ENCODE data around the gene SGMS1. TPM values are rescaled to one million over a fixed set of nuclear protein-coding genes. Genes with fewer than 3 reads are reported as not detected.
A peak's percentile ranks its signal among the peaks of the same experiment; 100 is the strongest.

Gene SGMS1
- total RNA-seq, 4 donors from 2014 or later = 28.3 to 44.5 (median 41.7) TPM

- no peaks in the 10 kb centered on the region for H3K27me3 ChIP-seq
- WGBS, 2 donors (ENCODE audit: low coverage in 1 of 2) = 0% methylated on average over 21 of the region's 21 CpGs; no CpG with 5 or more reads in 1 of the 2 donors
- H3K36me3 ChIP-seq = no peaks in the 10 kb centered on the region
- H3K4me3 ChIP-seq = peak overlapping the region; percentile 72 to 96 (median 86)
- peak overlapping the region; percentile 99 to 100 (median 99) for H3K27ac ChIP-seq
- H3K9me3 ChIP-seq = no peaks in the 10 kb centered on the region
- peak; percentile 95 for DNase-seq
- TF ChIP-seq POLR2AphosphoS5 (IDR thresholded peaks at IDR 0.05) = peak; percentile 37 to 64 (median 57)
- peak; percentile 42 for TF ChIP-seq POLR2A (IDR thresholded peaks at IDR 0.05)
- no peak for TF ChIP-seq EP300 (IDR thresholded peaks at IDR 0.05; ENCODE audit: low read depth)
- no peak for TF ChIP-seq CTCF (IDR thresholded peaks at IDR 0.05)
- intact Hi-C loops (cut with DNase I; ENCODE audit: low total_unique reads) (loop anchor here (5.0 kb wide), 2 partner anchors 65 to 205 kb away; no protein-coding TSS in a partner anchor), in situ Hi-C loops (cut with MboI; ENCODE audit: low pct_ligation_motif_present in 1 of 4, low pct_unique_long_range_greater_than_20kb in 1 of 4, low sequenced_read_pairs in 3 of 4) (loop anchor here in 3 of 4 donors (25.0 kb wide), 2 partner anchors 210 to 1085 kb away; partner anchors contain the start of gene ERCC6 (in 1 of the 3))
- H3K4me1 ChIP-seq = peaks cover 13 to 32% (median 22%) of the 10 kb centered on the region in 4 donors
Observed at GRCh38 chr10:50621968-50622705, 1.6 kb downstream of the SGMS1 start.

GRCh38 chr10:50620899-50621298 is 2.9 kb downstream of the SGMS1 start:
- H3K4me1 ChIP-seq = peaks cover 10 to 29% (median 21%) of the 10 kb centered on the region in 4 donors
- H3K36me3 ChIP-seq = no peaks in the 10 kb centered on the region
- H3K4me3 ChIP-seq = no peak overlapping the region
- H3K27ac ChIP-seq = peak overlapping the region in 3 of 4 donors; percentile 99 to 100 (median 99)
- H3K9me3 ChIP-seq = no peaks in the 10 kb centered on the region
- intact Hi-C loops (cut with DNase I; ENCODE audit: low total_unique reads) = loop anchor here (5.0 kb wide), 2 partner anchors 64 to 204 kb away; no protein-coding TSS in a partner anchor
- no peaks in the 10 kb centered on the region for H3K27me3 ChIP-seq
- no peak for TF ChIP-seq POLR2A (IDR thresholded peaks at IDR 0.05)
- no peak for TF ChIP-seq CTCF (IDR thresholded peaks at IDR 0.05)
- no peak for TF ChIP-seq POLR2AphosphoS5 (IDR thresholded peaks at IDR 0.05)
- TF ChIP-seq EP300 (IDR thresholded peaks at IDR 0.05; ENCODE audit: low read depth) = no peak
- in situ Hi-C loops (cut with MboI; ENCODE audit: low pct_ligation_motif_present in 1 of 4, low pct_unique_long_range_greater_than_20kb in 1 of 4, low sequenced_read_pairs in 3 of 4) = loop anchor here in 3 of 4 donors (25.0 kb wide), 2 partner anchors 209 to 1084 kb away; partner anchors contain the start of gene ERCC6 (in 1 of the 3)
- DNase-seq = no peak
- 83 to 89% methylated on average over 4 to 7 of the region's 7 CpGs for WGBS, 2 donors (ENCODE audit: low coverage in 1 of 2)

GRCh38 chr10:50619882-50620281 is 3.9 kb downstream of the SGMS1 start:
- in situ Hi-C loops (cut with MboI; ENCODE audit: low pct_ligation_motif_present in 1 of 4, low pct_unique_long_range_greater_than_20kb in 1 of 4, low sequenced_read_pairs in 3 of 4) (loop anchor here in 3 of 4 donors (25.0 kb wide), 2 partner anchors 208 to 1083 kb away; partner anchors contain the start of gene ERCC6 (in 1 of the 3)), intact Hi-C loops (cut with DNase I; ENCODE audit: low total_unique reads) (loop anchor here (5.0 kb wide), 2 partner anchors 63 to 203 kb away; no protein-coding TSS in a partner anchor)
- peak overlapping the region in 2 of 4 donors; percentile 11 to 27 for H3K27ac ChIP-seq
- H3K9me3 ChIP-seq = no peaks in the 10 kb centered on the region
- peaks cover 7 to 24% (median 21%) of the 10 kb centered on the region in 4 donors for H3K4me1 ChIP-seq
- H3K27me3 ChIP-seq = no peaks in the 10 kb centered on the region
- TF ChIP-seq POLR2A (IDR thresholded peaks at IDR 0.05) (no peak), CTCF (IDR thresholded peaks at IDR 0.05) (no peak), EP300 (IDR thresholded peaks at IDR 0.05; ENCODE audit: low read depth) (no peak), POLR2AphosphoS5 (IDR thresholded peaks at IDR 0.05) (no peak)
- DNase-seq = no peak
- H3K4me3 ChIP-seq = no peak overlapping the region
- 94% methylated on average over 2 of the region's 2 CpGs; no CpG with 5 or more reads in 1 of the 2 donors for WGBS, 2 donors (ENCODE audit: low coverage in 1 of 2)
- H3K36me3 ChIP-seq = no peaks in the 10 kb centered on the region

GRCh38 chr10:50619166-50619565 is 4.6 kb downstream of the SGMS1 start:
- Histone ChIP-seq H3K4me1 (peaks cover 7 to 24% (median 23%) of the 10 kb centered on the region in 4 donors), H3K36me3 (no peaks in the 10 kb centered on the region), H3K9me3 (no peaks in the 10 kb centered on the region), H3K27ac (peak overlapping the region in 1 of 4 donors; percentile 27), H3K4me3 (no peak overlapping the region), H3K27me3 (no peaks in the 10 kb centered on the region)
- 89 to 100% methylated on average over 1 of the region's 1 CpG for WGBS, 2 donors (ENCODE audit: low coverage in 1 of 2)
- TF ChIP-seq POLR2AphosphoS5 (IDR thresholded peaks at IDR 0.05) (no peak), POLR2A (IDR thresholded peaks at IDR 0.05) (no peak), EP300 (IDR thresholded peaks at IDR 0.05; ENCODE audit: low read depth) (no peak), CTCF (IDR thresholded peaks at IDR 0.05) (no peak)
- intact Hi-C loops (cut with DNase I; ENCODE audit: low total_unique reads) (no loop called here), in situ Hi-C loops (cut with MboI; ENCODE audit: low pct_ligation_motif_present in 1 of 4, low pct_unique_long_range_greater_than_20kb in 1 of 4, low sequenced_read_pairs in 3 of 4) (loop anchor here in 3 of 4 donors (25.0 kb wide), 2 partner anchors 207 to 1082 kb away; partner anchors contain the start of gene ERCC6 (in 1 of the 3))
- no peak for DNase-seq

Data from transverse colon (tissue), 4 donors.